Fibroblast of upper back skin (primary cell): ENCODE results near the gene ZNF184.
A peak's percentile ranks its signal among the peaks of the same experiment; 100 is the strongest.

Experiments used
- DNase-seq: peaks from one replicate; pipeline ENCODE4 v3.0.0-alpha.2; 2013

ZNF184 gene

DNA sequence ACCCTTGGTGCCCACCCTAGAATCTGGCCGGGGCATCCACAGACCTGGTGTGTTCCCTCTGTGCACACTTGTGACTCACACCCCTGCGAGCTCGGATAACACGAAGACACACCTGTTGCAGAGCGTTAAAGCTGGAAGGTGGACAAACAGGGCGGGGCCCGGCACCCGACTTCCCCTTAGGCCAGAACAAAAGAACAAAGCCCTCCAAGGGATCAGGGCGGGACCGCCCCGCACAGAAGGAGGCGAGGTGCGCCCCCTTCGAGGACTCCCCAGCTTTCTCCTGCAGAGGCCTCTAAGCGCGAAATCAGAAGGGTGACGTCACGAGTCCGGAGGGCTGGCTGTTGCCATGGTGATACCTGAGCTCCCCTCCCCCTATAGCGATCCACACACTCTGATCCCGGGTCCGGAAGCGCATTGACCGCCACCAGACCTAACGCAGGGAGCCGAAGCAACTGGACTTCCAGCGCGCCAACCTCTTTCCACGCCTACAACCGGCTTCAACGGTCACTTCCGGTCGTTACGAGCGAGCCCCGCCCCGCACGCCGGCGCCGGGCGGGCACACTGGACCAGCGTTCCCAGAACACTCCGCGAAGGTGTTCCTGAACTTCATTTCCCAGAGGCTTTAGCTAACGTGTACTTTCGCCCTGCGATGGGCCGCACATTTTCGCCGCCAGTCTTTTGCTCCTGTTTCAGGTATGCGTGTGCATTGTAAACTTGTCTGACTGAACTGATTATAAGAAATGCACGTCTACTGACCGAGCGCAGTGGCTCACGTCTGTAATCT is at the start of gene ZNF184:
TSS of gene ZNF184 (minus strand) at position 489 of the 784 bp plus-strand sequence. CDS start 811 bp downstream, outside the sequence.
- peak; percentile 98 for DNase-seq

DNA sequence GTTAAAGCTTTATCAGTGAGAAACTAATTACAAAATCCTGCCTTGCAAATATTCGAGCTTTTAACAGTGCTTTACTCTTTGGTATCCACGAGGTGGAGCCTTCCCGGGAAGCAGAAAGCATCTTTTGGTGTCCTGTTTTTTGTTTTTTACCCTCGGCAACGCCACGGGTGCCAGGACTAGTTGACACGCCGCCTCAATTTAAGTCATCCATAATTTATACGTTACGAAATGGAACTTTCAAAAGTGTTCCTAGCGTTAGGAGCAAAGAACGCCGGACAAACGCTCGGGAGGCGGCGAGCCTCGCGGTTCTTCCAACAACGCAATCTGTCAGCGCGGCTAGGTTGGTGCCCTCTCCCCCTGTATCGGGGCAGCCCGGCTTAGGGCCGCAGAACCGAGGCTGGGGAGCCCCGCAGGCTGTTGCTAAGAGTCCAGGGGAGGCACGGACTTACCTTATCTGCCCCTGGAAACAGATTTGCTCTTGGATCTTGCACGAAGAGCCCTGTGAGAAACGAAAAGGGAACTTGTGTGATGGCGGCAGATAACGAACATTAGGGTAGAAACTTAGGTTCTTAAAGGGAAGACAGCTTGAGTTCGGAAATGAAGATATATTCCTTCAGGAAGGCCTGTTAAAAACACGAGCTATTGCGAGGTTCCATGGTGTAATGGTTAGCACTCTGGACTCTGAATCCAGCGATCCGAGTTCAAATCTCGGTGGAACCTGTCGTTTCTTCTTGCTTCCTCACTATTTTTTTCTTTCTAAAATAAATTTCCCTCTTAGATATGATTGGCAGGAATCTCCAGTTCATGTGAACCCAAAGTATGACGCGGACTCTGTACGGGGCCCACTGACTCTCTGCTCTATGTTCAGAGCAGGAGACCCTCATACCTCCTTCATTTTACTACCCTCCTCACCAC is 46.2 kb upstream of the ZNF184 start:
- DNase-seq = peak; percentile 89

DNA sequence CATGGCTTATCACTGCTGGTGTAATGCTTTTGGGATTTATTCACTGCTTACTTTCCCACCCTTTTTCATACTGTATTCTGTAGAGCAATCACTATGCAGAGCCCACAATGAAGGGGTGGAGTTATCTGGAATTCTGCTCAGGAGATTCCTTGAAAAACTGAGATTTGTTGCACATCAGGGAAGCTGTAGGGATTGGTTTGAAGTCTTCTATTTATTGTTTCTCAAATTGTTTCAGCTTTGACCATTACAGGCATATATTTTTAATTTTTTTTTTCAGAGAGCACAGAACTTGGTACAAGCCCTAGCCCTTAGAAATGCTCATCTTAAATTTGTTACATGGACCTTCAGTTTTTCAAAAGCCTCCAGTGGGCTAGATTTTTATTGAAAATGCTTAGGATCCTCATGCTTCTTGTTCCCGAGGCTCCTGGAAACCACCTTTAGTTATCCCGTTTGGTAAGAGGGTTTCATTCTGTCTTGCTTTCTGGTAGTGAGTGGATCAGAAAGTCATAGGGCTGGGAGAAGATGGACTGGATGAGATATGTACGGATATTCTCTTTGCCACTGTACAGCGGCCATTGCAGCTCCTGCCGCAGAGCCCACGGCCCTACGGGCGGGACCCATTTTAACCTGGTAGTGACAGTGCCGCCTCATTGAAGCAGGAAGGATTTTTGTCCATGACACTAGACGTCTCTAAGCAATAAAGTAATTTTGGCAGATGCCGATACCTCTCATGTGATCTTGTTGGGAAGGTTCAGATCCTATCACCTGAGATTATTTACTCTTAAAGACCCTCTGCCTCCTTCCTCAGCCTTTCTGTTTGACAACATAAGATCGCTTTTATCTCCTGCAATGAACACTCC is 45.3 kb upstream of the ZNF184 start:
- DNase-seq = no peak

DNA sequence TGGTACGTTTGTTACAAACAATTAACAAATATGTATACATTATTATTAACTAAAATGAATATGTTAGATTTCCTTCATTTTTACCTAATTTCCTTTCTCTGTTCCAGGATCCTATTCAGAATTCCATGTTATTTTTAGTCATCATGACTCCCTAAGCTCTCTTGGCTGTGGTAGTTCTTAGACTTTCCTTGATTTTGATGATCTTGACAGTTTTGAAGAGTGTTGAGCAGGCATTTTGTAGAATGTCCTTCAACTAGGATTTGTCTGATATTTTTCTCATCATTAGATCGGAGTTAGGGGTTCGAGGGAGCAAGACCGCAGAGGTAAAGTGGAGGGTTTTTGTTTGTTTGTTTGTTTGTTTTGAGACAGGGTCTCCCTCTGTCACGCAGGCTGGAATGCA is 44.3 kb upstream of the ZNF184 start:
- no peak for DNase-seq

DNA sequence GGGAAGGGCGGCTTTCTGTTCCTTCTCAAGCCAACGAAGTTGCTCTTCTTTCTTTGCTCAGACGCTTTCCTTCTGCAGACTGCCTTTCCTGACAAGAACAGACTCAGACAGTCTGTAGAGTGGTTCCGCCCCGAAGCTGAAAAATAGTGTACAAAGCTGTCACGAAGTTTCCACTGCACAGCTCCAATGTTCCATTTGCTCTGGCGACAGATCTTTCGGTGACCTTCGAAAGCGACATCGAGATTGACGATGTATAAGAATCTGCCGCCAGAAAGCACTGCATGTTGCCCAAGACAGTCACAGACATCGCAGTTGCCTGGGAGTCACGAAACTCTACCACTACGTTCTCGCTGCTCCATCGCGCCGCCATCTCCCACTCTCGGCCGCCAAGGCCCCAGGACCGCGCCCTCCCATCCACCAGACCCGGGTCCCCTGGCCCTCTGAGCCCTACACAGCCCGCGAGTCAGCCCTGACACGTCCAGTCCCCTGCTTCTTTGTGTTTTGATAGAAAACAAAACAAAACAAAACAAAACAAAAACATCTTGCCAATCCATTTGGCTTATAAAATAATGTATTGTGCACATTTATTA is 42.1 kb upstream of the ZNF184 start:
- no peak for DNase-seq

DNA sequence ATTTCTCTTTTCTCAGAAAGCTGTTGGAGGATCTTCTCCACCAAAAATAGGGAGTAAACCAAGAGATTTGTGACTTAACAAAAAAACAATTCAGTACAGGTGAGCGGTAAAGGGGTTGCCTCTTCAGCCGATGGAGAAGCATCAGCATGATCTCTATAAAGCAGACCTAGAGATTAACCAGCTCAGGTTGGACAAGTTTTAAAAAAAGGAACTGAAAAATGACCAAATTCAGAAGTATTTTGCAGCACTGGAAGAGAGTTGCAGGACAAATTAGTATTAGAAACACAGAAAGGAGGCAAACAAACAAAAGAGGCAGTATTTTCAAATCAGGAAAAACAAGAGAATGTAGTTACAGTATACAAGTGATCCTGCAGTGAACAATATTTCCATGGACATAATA is 39.6 kb upstream of the ZNF184 start:
- no peak for DNase-seq

DNA sequence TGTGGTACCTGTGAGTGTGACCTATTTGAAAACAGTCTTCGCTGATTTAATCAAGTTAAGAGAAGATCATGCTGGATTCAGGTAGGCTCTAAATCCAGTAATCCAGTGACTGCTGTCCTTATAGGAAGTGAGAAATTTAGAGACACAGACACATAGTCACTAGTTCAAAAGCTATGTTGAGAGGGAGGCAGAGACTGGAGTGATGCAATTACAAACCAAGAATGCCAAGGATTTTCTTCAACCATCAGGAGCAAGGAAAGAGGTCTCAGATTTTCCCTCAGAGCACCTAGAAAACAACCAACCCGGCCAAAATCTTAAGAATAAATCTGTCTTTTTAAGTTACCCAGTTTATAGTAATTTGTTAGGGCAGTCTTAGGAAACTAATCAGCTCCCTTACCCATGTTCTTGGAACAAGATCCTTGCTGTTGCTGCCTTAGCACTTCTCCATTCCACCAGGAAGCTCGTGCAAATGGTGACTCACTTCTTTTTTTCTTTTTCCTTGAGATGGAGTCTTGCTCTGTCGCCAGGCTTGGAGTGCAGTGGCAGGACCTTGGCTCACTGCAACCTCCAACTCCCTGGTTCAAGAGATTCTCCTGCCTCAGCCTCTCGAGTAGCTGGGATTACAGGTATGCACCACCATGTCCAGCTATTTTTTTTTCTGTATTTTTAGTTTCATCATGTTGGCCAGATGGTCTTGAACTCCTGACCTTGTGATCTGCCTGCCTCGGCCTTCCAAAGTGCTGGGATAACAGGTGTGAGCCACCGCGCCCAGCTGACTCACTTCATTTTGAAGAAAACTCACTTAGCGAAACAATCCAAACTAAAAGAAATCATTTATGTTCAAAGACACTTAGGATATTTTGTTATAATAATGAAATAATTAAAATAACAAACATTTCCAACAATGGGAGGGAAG is 34.4 kb upstream of the ZNF184 start:
- DNase-seq = no peak

DNA sequence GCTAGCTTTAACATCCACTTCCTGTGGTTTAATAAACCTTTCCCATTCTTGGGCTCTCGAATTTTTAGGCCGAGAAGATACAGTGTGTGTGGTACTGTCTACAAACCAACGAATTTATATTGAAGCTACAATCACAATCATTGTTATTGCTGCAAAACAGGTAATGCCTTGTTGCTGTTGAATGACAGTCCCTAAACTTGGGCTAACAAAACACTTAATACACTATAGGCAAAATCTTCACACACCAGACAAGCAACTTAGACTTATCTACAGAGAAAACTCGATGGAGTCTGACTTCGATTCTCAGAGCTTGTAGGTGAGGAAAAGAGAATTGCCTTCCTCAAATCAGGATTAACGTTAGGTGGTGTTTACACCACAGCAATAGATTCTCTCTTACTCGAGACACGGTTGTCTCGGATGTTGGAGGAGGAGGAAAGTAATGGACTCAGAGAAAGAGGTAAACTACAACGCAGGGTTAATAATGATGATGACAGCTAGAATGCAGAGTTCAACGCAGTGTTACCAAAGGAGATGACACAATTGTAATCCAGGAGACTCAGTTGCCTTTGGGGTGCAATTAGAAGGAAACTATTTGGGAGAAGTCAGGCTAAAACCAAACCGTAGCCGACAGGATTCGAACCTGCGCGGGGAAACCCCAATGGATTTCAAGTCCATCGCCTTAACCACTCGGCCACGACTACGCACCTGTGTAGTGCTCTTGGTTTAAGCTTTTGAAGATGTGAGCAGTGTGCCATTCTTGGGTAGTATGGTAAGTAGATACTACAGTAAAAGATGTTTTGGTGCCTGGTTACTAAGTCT is 32.5 kb upstream of the ZNF184 start:
- peak; percentile 62 for DNase-seq

DNA sequence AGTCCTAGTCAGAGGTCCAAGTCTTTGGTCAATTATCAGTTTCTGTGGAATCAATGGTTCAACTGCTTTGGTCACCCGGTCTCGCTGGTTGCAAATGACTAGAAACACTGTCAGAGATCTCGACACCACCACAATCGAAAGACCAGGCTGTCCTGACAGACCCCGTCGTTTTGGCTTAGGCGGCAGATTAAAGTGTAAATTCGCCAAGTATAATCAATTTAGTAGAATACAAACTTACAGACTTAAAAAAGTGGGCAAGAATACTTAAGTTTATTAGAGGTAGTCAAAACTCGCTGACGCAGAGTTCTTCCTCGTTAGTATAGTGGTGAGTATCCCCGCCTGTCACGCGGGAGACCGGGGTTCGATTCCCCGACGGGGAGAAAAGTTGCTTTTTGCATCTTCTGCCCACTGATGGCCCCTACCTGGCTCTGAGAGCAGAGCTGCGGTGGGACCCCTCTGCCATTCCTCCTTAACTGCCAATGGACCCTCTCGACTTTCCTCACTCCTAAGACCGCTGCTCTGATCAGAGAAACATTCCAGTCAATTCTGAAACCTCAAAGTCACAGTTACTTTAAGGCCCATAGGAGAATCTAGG is 30.6 kb upstream of the ZNF184 start:
- peak; percentile 74 for DNase-seq

DNA sequence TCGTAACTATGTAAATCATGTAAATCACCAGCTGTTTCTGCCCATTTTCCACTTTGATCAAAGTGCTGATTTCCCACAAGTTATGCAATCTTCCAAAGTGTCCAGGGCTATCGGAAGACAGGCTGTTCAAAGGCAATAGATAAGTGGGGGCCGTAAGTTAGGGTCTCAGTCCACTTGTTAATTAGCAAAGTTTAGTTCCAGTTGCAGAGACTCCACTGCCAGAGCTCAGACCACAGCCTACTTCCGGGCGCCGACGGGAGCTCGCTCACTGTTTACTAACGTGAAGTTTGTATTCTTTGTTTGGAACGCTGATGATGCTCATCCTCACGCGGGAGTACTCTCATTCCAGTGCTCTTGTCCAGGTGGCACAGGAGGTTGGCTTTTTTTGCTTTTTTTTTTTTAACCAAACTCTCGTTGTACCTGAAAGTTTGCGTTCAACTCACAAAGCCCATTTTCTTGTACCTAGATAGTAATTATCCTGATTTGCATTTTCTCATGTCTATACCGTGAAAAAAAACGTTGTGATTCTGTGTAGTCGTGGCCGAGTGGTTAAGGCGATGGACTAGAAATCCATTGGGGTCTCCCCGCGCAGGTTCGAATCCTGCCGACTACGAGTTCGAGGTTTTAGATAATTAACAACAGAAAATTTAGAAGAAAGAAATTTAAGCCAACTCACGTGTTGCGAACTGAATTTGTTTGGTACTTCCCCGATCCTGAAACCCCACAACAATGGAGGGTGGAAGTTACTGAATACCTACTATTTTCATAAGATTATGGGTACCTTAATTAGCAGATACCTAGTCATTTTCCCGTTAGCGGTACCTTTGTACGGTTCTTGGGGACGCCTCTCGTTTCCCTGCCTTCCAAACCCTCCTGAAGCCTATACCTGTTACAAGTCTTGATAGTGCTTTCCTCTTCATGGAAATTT is 29.9 kb upstream of the ZNF184 start:
- DNase-seq = peak; percentile 77

DNA sequence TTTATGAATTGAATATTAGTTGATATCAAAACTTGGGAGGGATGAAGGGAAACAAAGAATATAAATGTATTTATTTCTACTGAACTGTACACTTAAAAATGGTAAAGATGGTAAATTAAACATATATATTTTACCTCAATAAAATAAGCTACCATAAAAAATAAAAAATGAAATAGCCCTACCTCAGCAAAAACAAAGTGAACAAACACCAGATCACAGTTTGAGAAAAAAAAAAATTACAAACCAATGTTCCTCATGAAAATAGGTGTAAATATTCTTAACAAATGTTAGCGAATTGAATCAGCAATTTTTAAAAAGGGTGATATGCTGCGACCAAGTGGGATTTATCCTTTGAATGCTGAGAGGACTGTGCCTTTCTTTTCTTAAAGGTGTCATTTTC is 28.3 kb upstream of the ZNF184 start:
- no peak for DNase-seq

DNA sequence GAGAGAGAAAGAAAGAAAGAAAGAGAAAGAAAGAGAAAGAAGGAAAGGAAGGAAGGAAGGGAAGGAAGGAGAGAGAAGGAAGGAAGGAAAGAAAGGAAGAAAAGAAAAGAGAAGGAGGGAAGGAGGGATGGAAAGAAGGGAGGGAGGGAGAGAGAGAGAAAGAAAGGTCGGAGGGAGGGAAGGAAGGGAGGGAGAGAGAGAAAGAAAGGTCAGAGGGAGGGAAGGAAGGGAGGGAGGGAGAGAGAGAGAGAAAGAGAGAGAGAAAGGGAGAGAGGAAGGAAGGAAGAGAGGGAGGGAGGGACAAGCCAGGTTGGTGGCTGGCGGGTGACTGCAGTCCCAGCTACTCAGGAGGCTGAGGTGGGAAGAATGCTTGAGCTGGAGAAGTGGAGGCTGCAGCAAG is 27.3 kb upstream of the ZNF184 start:
- no peak for DNase-seq

DNA sequence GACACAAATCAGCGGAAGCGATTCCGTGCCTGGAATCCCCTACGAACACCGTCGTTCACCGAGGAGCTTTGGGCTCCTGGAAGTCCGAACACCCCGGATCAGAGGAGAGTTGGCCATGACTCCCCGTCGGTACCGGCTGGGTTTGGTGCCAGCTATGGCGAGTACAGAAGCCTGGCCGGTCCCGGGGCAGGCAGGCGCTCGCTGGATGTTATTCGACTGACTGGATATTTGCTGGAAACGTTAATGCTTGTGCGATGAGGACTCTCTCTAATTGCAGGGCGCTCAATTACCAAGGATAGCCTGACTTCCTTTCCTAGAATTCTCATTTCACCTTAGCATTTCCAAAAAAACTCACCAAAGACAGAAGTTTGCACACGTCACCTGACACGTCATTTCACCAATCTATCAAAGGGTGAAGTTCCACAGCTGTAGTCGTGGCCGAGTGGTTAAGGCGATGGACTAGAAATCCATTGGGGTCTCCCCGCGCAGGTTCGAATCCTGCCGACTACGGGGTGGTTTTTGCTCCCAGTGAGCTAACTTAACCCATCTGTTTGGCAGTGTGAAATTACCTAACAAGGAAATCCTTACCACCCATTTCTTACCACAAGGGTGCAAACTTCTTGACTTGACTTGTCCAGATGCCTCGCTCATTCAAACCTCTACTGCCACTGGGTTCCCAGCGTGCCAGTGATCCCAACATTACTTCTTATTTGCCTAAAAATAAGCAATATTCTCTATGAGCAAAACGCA is 22.7 kb upstream of the ZNF184 start:
- peak; percentile 87 for DNase-seq

DNA sequence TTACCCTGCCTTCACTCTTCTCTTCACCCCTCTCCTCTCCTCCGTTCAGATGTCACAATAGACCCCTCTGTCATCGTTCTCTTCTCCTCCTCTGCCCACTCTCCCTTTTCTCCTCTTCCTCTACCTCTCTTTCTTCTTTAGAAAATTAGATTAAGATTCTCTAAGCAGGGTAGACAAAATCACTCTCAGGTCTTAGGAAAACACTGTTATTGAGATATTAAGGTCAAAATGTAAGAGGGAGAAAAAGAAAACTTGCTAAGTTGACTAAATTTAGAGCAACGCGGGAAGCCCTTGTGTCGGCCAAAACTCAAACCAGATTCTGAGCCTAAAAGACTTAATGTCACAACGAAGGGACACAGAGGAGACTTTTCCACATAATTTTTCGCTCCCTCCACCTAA is 22.1 kb upstream of the ZNF184 start:
- DNase-seq = no peak

DNA sequence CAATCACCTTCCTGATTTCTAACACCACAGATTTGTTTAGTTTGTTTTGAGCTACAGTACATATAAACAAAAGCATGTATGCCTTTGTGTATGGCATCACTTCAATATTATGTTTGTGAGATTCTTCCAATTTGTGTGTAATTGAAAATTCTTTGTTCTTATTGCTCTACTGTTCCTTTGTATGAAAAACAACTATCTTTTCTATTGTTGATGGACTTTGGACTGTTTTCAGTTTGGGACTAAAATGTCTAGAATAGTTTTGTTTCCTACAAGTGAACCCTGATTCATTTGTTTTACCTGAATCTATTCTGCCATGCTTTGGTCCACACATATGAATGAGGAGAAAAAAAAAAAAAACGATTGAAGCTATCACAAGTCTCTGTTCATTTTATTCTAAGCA is 21.2 kb upstream of the ZNF184 start:
- no peak for DNase-seq

DNA sequence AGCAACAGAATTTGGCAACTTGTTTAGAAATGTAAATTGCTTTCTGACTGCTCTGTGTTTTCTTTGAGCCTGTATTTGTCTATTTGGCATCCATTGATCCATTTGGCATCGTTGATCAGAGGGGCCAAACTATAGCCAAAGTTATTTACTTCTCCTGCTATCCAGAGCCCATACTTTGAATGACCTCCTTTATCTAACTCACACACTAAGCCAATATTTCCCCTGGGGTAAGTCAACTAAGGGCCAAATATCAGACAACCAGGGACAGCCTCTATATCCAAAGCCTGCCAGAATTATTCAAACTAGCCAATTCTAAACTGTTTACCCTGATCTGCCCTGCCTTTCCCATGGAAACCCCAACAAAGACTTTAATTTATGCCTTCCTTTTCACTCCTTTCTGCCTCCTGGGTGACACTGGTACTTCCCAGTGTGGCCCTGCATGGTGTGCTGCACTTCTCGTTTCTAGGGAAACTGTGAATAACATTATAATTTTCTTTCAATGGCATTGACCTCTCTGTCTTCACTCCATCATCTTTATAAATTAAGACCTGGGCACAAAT is 19.8 kb upstream of the ZNF184 start:
- DNase-seq = no peak

DNA sequence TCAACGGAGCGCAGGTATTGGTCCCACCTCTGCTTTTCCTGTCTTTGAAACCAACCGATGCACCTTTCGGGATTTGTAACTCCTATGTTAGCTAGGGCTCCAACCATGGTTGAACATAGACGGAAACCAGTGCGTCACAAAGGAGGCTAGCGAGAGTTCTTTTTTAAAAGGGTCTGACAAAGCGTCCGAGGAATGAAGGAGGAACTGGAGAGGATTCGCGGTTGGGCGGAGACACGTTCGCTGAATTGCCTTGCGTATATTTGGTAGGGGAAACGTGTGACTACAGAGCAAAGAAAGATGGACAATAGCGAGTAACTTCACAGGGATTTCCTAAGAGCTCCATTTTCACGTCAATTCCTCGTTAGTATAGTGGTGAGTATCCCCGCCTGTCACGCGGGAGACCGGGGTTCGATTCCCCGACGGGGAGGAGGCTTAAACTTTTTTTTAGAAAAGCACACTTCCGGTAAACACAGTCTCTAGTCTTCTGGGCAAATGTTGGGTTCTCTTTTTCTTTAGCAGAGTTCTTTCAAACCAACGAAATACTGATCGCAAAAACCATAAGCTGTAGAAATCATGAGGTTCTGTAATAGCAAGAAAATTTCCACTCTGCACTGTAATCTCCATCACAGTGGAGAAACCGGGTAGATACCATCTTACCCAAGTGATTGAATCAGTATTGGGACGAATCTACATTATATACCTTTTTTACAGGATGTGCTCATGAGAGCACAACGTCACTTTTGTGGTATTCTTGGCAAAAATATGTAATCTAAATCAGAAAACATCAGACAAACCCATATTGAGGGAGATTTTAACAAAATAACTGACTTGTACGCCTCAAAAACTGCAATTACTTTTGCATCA is 6.6 kb upstream of the ZNF184 start:
- peak; percentile 93 for DNase-seq
